Medulla oblongata (tissue), 1 donor: Measurements from ENCODE around the gene CENPH.
A peak's percentile ranks its signal among the peaks of the same experiment; 100 is the strongest.
"Not testable (repeated sequence)": the region's sequence is repeated elsewhere in the genome, so short reads cannot be mapped to it uniquely, and the experiment has no call there.

Source experiments
- DNase-seq: peaks from one replicate; pipeline ENCODE4 v3.0.0-alpha.2; 2015; ENCODE audit errors: extremely low spot score

CENPH gene

GRCh38 chr5:69209602-69210001 lies 20.2 kb downstream of the CENPH start:
- DNase-seq: no peak

- DNase-seq: no peak
Measured at GRCh38 chr5:69211200-69211599, 21.8 kb downstream of the CENPH start.

- no peak for DNase-seq
Measured at GRCh38 chr5:69212022-69212421, 22.6 kb downstream of the CENPH start.

GRCh38 chr5:69213513-69214215 lies 24.3 kb downstream of the CENPH start:
- no peak for DNase-seq

GRCh38 chr5:69217151-69217511 lies 27.7 kb downstream of the CENPH start:
- DNase-seq: no peak

- peak; percentile 97 for DNase-seq
Measured at GRCh38 chr5:69217548-69218526, 28.5 kb downstream of the CENPH start.

GRCh38 chr5:69219939-69220338 lies 30.6 kb downstream of the CENPH start:
- DNase-seq: no peak

GRCh38 chr5:69220371-69220770 lies 31.0 kb downstream of the CENPH start:
- not testable (repeated sequence) for DNase-seq

GRCh38 chr5:69220833-69221232 lies 31.4 kb downstream of the CENPH start:
- DNase-seq: not testable (repeated sequence)

- DNase-seq: no peak
Measured at GRCh38 chr5:69224520-69224919, 35.1 kb downstream of the CENPH start.

- no peak for DNase-seq
Measured at GRCh38 chr5:69225860-69226259, 36.5 kb downstream of the CENPH start.

GRCh38 chr5:69230181-69230580 lies 40.8 kb downstream of the CENPH start:
- DNase-seq: no peak

GRCh38 chr5:69231281-69231680 lies 41.9 kb downstream of the CENPH start:
- DNase-seq: no peak

GRCh38 chr5:69231851-69232250 lies 42.5 kb downstream of the CENPH start:
- DNase-seq: peak; percentile 27

GRCh38 chr5:69234457-69235268 lies 45.3 kb downstream of the CENPH start, which contains the start of gene CDK7:
CDK7 (plus strand) TSS chr5:69234886; CDS start chr5:69234976, 90 bp downstream.
- peak; percentile 97 for DNase-seq

GRCh38 chr5:69236733-69237132 lies 47.4 kb downstream of the CENPH start:
- not testable (repeated sequence) for DNase-seq

GRCh38 chr5:69237877-69238276 lies 48.5 kb downstream of the CENPH start:
- DNase-seq: no peak

GRCh38 chr5:69238760-69239251 lies 49.4 kb downstream of the CENPH start:
- no peak for DNase-seq

GRCh38 chr5:69242215-69242927 lies 53.0 kb downstream of the CENPH start:
- DNase-seq: no peak

GRCh38 chr5:69245031-69245430 lies 55.6 kb downstream of the CENPH start:
- DNase-seq: no peak

GRCh38 chr5:69248019-69248418 lies 58.6 kb downstream of the CENPH start:
- DNase-seq: no peak
